HG03103 (cell line): ENCODE results near the gene SH3BP2.
A peak's percentile ranks its signal among the peaks of the same experiment; 100 is the strongest.

Experiments used
- ATAC-seq: cut with Tn5 transposase; IDR thresholded peaks from one replicate; pipeline ENCODE4 v1.9.1; 2021; ENCODE audit warnings: low read depth; ENCODE audit not compliant: unreplicated experiment

The SH3BP2 gene

GRCh38 chr4:2847302-2847871 is 54.5 kb downstream of the SH3BP2 start:
- no peak for ATAC-seq

- no peak for ATAC-seq
Measured at GRCh38 chr4:2848449-2848848, 55.6 kb downstream of the SH3BP2 start.

GRCh38 chr4:2849267-2850152 is 56.6 kb downstream of the SH3BP2 start:
- no peak for ATAC-seq

GRCh38 chr4:2850966-2851798 is 58.3 kb downstream of the SH3BP2 start:
- ATAC-seq, result no peak

GRCh38 chr4:2852481-2852921 is 59.6 kb downstream of the SH3BP2 start:
- ATAC-seq, result peak; percentile 66

GRCh38 chr4:2855584-2855983 is 62.7 kb downstream of the SH3BP2 start:
- ATAC-seq, result no peak

GRCh38 chr4:2856266-2856665 is 63.4 kb downstream of the SH3BP2 start:
- no peak for ATAC-seq

- no peak for ATAC-seq
Measured at GRCh38 chr4:2857349-2857927, 64.6 kb downstream of the SH3BP2 start.

GRCh38 chr4:2858451-2859217 is 65.7 kb downstream of the SH3BP2 start:
- no peak for ATAC-seq

GRCh38 chr4:2859514-2859913 is 66.6 kb downstream of the SH3BP2 start:
- no peak for ATAC-seq

GRCh38 chr4:2860391-2861348 is 67.8 kb downstream of the SH3BP2 start:
- no peak for ATAC-seq

- ATAC-seq, result no peak
Measured at GRCh38 chr4:2861631-2862436, 68.9 kb downstream of the SH3BP2 start.

GRCh38 chr4:2862528-2862927 is 69.6 kb downstream of the SH3BP2 start:
- no peak for ATAC-seq

GRCh38 chr4:2863649-2864048 is 70.8 kb downstream of the SH3BP2 start:
- no peak for ATAC-seq

GRCh38 chr4:2865196-2865780 is 72.4 kb downstream of the SH3BP2 start:
- no peak for ATAC-seq

GRCh38 chr4:2866160-2866861 is 73.4 kb downstream of the SH3BP2 start:
- no peak for ATAC-seq

- ATAC-seq, result no peak
Measured at GRCh38 chr4:2866891-2867290, 74.0 kb downstream of the SH3BP2 start.
